ENCODE data around the gene RALB.

Gene RALB

DNA sequence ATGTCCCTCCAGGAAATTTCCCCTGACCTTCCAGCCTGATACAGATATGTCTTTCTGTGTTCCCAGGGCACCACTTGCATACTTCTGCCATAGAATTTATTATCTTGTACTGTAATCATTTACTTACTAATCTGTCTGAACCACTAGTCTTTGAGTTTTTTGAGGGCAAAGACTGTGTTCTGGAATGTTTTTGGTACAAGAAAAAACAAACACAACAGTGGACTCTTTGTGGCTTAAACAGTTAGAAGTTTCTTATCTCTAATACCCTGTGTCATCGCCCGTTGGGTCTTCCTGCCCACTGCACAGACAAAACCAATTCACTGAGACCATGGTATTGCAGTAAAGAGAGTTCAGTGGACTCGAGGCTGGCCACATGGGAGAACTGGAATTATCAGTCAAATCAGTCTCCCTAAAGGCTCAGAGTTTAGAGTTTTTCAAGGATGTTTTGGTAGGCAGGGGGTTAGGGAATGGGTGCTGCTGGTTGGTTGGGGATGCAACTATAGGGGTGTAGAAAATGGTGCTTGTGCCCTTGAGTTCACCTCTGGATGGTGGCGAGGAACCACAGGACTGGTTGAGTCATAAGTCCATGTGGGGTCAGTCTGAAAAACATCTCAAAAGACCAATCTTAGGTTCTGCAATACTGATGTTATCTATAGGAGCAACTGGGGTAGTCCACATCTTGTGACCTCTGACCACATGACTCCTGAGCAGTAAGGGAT lies 20.3 kb downstream of the RALB start:
- DNase-seq (ENCODE audit: low read depth): no peak
- TF ChIP-seq, protein P1, sequence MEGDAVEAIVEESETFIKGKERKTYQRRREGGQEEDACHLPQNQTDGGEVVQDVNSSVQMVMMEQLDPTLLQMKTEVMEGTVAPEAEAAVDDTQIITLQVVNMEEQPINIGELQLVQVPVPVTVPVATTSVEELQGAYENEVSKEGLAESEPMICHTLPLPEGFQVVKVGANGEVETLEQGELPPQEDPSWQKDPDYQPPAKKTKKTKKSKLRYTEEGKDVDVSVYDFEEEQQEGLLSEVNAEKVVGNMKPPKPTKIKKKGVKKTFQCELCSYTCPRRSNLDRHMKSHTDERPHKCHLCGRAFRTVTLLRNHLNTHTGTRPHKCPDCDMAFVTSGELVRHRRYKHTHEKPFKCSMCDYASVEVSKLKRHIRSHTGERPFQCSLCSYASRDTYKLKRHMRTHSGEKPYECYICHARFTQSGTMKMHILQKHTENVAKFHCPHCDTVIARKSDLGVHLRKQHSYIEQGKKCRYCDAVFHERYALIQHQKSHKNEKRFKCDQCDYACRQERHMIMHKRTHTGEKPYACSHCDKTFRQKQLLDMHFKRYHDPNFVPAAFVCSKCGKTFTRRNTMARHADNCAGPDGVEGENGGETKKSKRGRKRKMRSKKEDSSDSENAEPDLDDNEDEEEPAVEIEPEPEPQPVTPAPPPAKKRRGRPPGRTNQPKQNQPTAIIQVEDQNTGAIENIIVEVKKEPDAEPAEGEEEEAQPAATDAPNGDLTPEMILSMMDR (IDR thresholded peaks at IDR 0.05; ENCODE audit: insufficient read depth, low read depth, low read length, missing control alignments): no peak

DNA sequence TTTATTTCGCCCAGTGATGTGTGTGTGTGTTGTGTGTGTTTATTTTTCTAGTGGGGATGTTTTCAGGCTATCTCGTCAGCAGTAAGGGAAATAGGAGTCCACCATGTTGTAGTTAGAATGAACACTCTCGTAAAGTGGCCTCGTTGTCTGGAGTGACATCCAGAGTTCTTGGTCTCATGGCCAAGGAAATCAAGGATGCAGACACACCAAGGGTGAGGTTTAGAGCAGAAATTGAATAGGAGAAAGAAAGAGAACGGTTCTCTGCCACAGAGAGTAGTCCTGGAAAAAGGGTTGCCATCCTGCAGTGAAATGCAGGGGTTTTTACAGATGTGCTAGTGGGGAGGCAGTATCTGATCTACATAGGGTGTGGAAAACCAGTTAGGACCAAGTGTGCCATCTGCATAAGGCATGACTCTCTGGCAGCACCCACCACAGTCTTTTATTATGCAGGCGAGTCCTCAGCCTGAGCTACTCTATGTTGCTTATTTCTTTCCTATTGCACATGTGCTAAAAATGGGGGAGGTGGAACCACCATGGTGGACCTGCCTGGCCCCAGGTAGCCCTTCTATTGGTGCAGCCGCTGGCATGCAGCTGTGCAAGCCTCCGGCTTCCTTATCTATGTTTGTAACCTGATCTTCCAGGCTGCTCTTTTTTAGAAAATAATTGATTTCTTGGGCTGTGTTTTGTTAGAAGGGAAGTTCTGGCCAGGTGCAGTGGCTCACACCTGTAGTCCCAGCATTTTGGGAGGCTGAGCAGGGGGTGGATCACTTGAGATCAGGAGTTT lies 23.2 kb downstream of the RALB start:
- TF ChIP-seq, protein P1 (IDR thresholded peaks at IDR 0.05; ENCODE audit: insufficient read depth, low read depth, low read length, missing control alignments): no peak
- no peak overlapping the region for H3K4me3 ChIP-seq (ENCODE audit: low read length)
- DNase-seq (ENCODE audit: low read depth): no peak

More for the DNA sequence above, 20.3 kb downstream of the RALB start:
- no peak overlapping the region for H3K4me3 ChIP-seq (ENCODE audit: low read length)

DNA sequence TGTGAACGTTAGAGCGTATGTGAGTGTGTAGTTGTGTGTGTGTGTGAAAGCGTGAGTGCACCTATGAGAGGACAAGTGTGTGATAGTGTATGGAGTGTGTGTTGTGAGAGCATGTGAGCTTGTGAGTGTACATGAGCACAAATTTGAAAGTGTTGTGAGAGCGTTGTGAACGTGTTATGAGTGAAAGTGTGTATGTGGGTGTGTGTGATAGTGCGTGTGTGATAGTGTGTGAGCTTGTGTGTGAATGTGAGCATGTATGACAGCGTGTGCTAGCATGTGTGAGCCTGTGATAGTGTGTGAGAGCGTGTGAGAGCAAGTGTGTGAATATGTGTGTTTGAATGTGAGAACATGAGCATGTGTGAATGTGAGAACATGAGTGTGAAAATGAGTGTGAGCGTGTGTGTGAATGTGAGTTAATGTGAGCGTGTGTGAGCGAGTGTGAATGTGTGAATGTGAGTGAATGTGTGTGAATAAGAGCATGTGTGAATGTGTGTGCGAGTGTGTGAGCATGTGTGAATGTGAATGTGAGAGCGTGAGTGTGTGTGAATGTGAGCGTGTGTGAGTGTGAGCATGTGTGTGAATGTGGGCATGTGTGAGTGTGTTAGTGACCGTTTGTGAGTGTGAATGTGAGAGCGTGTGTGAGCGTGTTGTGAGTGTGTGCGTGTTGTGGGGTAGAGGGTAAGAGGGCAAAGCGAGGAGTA lies 25.0 kb downstream of the RALB start:
- no peak overlapping the region for H3K4me3 ChIP-seq (ENCODE audit: low read length)
- no peak for DNase-seq (ENCODE audit: low read depth)
- TF ChIP-seq, protein P1 (IDR thresholded peaks at IDR 0.05; ENCODE audit: insufficient read depth, low read depth, low read length, missing control alignments): no peak

DNA sequence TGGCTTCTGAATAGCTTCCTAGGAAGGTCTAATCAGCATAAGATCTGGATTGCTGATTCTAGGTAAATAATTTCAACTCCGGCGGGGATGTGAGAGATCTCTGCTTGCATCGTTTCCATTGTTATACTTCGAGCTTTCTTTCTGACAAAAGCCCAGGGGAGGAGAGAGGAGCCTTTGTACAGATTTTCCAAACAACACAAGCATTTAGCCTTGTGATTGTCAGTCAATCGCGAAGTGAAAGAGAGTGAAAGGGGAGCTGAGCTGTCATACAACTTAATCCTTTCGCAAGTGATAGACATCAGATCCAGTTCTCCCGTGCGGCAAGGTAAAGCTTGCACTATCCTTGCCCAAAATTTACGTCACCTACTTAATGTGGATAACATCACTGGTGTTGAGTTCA lies 26.2 kb downstream of the RALB start:
- DNase-seq (ENCODE audit: low read depth): no peak
- TF ChIP-seq, protein P1 (IDR thresholded peaks at IDR 0.05; ENCODE audit: insufficient read depth, low read depth, low read length, missing control alignments): no peak
- no peak overlapping the region for H3K4me3 ChIP-seq (ENCODE audit: low read length)

DNA sequence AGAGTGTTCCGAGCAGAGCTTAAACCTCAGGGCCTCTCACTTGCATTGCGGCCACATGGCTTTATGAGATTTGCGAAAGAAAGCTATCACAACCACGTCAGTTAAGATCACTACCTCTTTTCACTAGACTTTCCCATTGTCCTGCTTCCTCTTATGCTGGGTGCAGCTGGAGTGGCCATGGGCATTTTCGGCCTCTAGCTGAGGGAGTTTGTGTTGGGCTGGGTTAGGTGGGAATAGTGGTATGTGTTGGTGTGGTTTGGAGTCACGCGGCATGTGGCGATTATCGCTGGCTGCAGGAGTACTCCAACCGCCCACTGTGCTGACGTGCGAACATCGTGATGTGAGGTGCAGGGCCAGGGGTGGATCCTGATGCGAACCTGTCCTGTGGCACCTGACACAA lies 27.1 kb downstream of the RALB start:
- no peak overlapping the region for H3K4me3 ChIP-seq (ENCODE audit: low read length)
- DNase-seq (ENCODE audit: low read depth): no peak
- TF ChIP-seq, protein P1 (IDR thresholded peaks at IDR 0.05; ENCODE audit: insufficient read depth, low read depth, low read length, missing control alignments): no peak

DNA sequence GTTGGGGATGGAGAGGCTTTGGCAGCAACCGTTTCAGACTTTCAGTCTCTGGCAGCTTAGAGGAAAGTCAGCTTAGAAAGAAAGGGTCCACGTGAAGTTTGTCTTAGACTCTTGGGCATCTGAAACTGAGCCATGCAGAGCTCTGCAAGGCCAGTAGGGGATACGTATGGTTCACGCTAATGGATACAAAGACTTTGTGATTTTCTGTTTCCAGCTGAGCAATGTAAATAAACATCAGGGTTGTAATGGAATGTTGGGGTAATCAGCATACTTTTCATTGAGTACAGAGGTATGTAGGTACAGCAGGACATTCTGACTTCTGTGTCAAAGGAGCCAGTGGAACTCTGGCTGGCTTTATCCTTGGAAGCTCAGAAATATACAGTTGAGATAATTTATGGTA lies 31.0 kb downstream of the RALB start:
- TF ChIP-seq, protein P1 (IDR thresholded peaks at IDR 0.05; ENCODE audit: insufficient read depth, low read depth, low read length, missing control alignments): no peak
- no peak for DNase-seq (ENCODE audit: low read depth)
- no peak overlapping the region for H3K4me3 ChIP-seq (ENCODE audit: low read length)

Measured in epithelial cell of esophagus (primary cell).